ENCODE measurements around the gene TMEM54. TPM values are rescaled to one million over a fixed set of nuclear protein-coding genes. Genes with fewer than 3 reads are reported as not detected.
A peak's percentile ranks its signal among the peaks of the same experiment; 100 is the strongest.

The TMEM54 gene
- total and polyA plus RNA-seq, 2 donors (not counting 1 experiment from before 2014, with no cell fraction given), result 24.2 to 69.9 TPM

- TF ChIP-seq EZH2 (IDR thresholded peaks at IDR 0.05; ENCODE audit: low read length, missing control alignments), result no peak
- TF ChIP-seq, protein P1, sequence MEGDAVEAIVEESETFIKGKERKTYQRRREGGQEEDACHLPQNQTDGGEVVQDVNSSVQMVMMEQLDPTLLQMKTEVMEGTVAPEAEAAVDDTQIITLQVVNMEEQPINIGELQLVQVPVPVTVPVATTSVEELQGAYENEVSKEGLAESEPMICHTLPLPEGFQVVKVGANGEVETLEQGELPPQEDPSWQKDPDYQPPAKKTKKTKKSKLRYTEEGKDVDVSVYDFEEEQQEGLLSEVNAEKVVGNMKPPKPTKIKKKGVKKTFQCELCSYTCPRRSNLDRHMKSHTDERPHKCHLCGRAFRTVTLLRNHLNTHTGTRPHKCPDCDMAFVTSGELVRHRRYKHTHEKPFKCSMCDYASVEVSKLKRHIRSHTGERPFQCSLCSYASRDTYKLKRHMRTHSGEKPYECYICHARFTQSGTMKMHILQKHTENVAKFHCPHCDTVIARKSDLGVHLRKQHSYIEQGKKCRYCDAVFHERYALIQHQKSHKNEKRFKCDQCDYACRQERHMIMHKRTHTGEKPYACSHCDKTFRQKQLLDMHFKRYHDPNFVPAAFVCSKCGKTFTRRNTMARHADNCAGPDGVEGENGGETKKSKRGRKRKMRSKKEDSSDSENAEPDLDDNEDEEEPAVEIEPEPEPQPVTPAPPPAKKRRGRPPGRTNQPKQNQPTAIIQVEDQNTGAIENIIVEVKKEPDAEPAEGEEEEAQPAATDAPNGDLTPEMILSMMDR (conservative IDR thresholded peaks at IDR 0.05 in 1 of 2, IDR thresholded peaks at IDR 0.05 in 1 of 2; ENCODE audit: low read depth in 1 of 2, low read length in 2 of 2), result no peak
- Histone ChIP-seq H3K9me3 (ENCODE audit: control insufficient read depth, insufficient read depth, low read depth, low read length) (no peaks in the 10 kb centered on the region), H3K9ac (ENCODE audit: insufficient read depth, low read length) (no peak overlapping the region)
These were observed 9.6 kb downstream of the TMEM54 start for GRCh38 chr1:32891630-32892029.

GRCh38 chr1:32891241-32891570 is 10.0 kb downstream of the TMEM54 start:
- TF ChIP-seq, protein P1 (conservative IDR thresholded peaks at IDR 0.05 in 1 of 2, IDR thresholded peaks at IDR 0.05 in 1 of 2; ENCODE audit: low read depth in 1 of 2, low read length in 2 of 2), result no peak
- TF ChIP-seq EZH2 (IDR thresholded peaks at IDR 0.05; ENCODE audit: low read length, missing control alignments), result no peak
- DNase-seq (ENCODE audit: low read depth in 2 of 2), result peak in 1 of 2 donors; percentile 20
- Histone ChIP-seq H2AFZ (ENCODE audit: low read length) (no peak overlapping the region), H4K20me1 (ENCODE audit: control insufficient read depth, extremely low read depth, insufficient read depth, low read length) (no peaks in the 10 kb centered on the region), H3K27ac (ENCODE audit: insufficient read depth, low read length) (no peak overlapping the region), H3K27me3 (ENCODE audit: control insufficient read depth, insufficient read depth, low read length) (peaks cover 22% of the 10 kb centered on the region), H3K4me3 (replicated peaks in 1 of 4; ENCODE audit: control extremely low read depth in 1 of 4, insufficient read depth in 1 of 4, low read depth in 3 of 4, low read length in 4 of 4) (no peak overlapping the region), H3K9ac (ENCODE audit: insufficient read depth, low read length) (no peak overlapping the region), H3K9me3 (ENCODE audit: control insufficient read depth, insufficient read depth, low read depth, low read length) (no peaks in the 10 kb centered on the region), H3K79me2 (ENCODE audit: control insufficient read depth, insufficient read depth, low read length) (no peaks in the 10 kb centered on the region), H3K4me1 (ENCODE audit: control insufficient read depth, extremely low read depth, insufficient read depth, low read length) (no peaks in the 10 kb centered on the region), H3K4me2 (ENCODE audit: extremely low read depth, insufficient read depth, low read length) (no peak overlapping the region), H3K36me3 (ENCODE audit: control insufficient read depth, insufficient read depth, low read length) (no peaks in the 10 kb centered on the region)

More at GRCh38 chr1:32891630-32892029, 9.6 kb downstream of the TMEM54 start:
- H3K27me3 ChIP-seq (ENCODE audit: control insufficient read depth, insufficient read depth, low read length), result peaks cover 22% of the 10 kb centered on the region
- H4K20me1 ChIP-seq (ENCODE audit: control insufficient read depth, extremely low read depth, insufficient read depth, low read length), result no peaks in the 10 kb centered on the region
- no peak overlapping the region for H3K4me2 ChIP-seq (ENCODE audit: extremely low read depth, insufficient read depth, low read length)
- DNase-seq (ENCODE audit: low read depth in 2 of 2), result no peak
- H3K36me3 ChIP-seq (ENCODE audit: control insufficient read depth, insufficient read depth, low read length), result no peaks in the 10 kb centered on the region
- no peak overlapping the region for H3K27ac ChIP-seq (ENCODE audit: insufficient read depth, low read length)
- H3K4me3 ChIP-seq (replicated peaks in 1 of 4; ENCODE audit: control extremely low read depth in 1 of 4, insufficient read depth in 1 of 4, low read depth in 3 of 4, low read length in 4 of 4), result no peak overlapping the region
- H3K79me2 ChIP-seq (ENCODE audit: control insufficient read depth, insufficient read depth, low read length), result no peaks in the 10 kb centered on the region
- no peak overlapping the region for H2AFZ ChIP-seq (ENCODE audit: low read length)
- H3K4me1 ChIP-seq (ENCODE audit: control insufficient read depth, extremely low read depth, insufficient read depth, low read length), result no peaks in the 10 kb centered on the region

- Histone ChIP-seq H3K27me3 (ENCODE audit: control insufficient read depth, insufficient read depth, low read length) (peaks cover 25% of the 10 kb centered on the region), H3K4me2 (ENCODE audit: extremely low read depth, insufficient read depth, low read length) (no peak overlapping the region), H4K20me1 (ENCODE audit: control insufficient read depth, extremely low read depth, insufficient read depth, low read length) (no peaks in the 10 kb centered on the region), H3K9ac (ENCODE audit: insufficient read depth, low read length) (no peak overlapping the region), H3K27ac (ENCODE audit: insufficient read depth, low read length) (no peak overlapping the region), H3K36me3 (ENCODE audit: control insufficient read depth, insufficient read depth, low read length) (no peaks in the 10 kb centered on the region), H3K9me3 (ENCODE audit: control insufficient read depth, insufficient read depth, low read depth, low read length) (no peaks in the 10 kb centered on the region), H2AFZ (ENCODE audit: low read length) (no peak overlapping the region), H3K4me3 (replicated peaks in 1 of 4; ENCODE audit: control extremely low read depth in 1 of 4, insufficient read depth in 1 of 4, low read depth in 3 of 4, low read length in 4 of 4) (no peak overlapping the region), H3K4me1 (ENCODE audit: control insufficient read depth, extremely low read depth, insufficient read depth, low read length) (no peaks in the 10 kb centered on the region), H3K79me2 (ENCODE audit: control insufficient read depth, insufficient read depth, low read length) (no peaks in the 10 kb centered on the region)
- no peak for TF ChIP-seq EZH2 (IDR thresholded peaks at IDR 0.05; ENCODE audit: low read length, missing control alignments)
- TF ChIP-seq, protein P1 (conservative IDR thresholded peaks at IDR 0.05 in 1 of 2, IDR thresholded peaks at IDR 0.05 in 1 of 2; ENCODE audit: low read depth in 1 of 2, low read length in 2 of 2), result no peak
- no peak for DNase-seq (ENCODE audit: low read depth in 2 of 2)
These were observed 10.5 kb downstream of the TMEM54 start for GRCh38 chr1:32890516-32891240.
